CD4-positive, alpha-beta memory T cell (primary cell): ENCODE results near the gene EHD1. TPM values are rescaled to one million over a fixed set of nuclear protein-coding genes. Genes with fewer than 3 reads are reported as not detected.

Experiments used
- microRNA-seq: library from miRNA; unstranded; fragments of <30 nt; microRNA quantifications from one replicate; pipeline ENCODE4 v1.2.0, GENCODE V29; 2021; ENCODE audit warnings: borderline replicate concordance, borderline number of aligned reads, borderline microRNAs expressed, mixed read lengths
- polyA plus RNA-seq, 2 donors: library from polyadenylated mRNA; unstranded; fragments of 300-500 nt; fragmentation: Illumina TruSeq; gene quantifications; one replicate each; pipeline ENCODE4 v1.2.3, GENCODE V29; 2021
- total RNA-seq, 2 experiments: library from RNA; stranded (reverse); gene quantifications; one replicate each; pipeline ENCODE4 v1.2.3, GENCODE V29; 2021

The EHD1 gene
- total and polyA plus RNA-seq, 4 experiments from 2014 or later: 125 to 279 (median 234) TPM

Small RNAs within 50 kb of the gene (microRNA-seq; reads per million reads assigned to microRNA genes)
- gene MIR6749 (not detected), gene MIR6750 (0.72 reads per million)

Other genes starting within 250 kb of the EHD1 start
- under 1 TPM in 1 of 2 experiments, not detected in 1; 0.30 TPM for gene NRXN2, start 155.4 kb downstream of the EHD1 start, total RNA-seq
- gene NRXN2, start 155.4 kb downstream of the EHD1 start, polyA plus RNA-seq: not detected
- gene RASGRP2, start 134.5 kb downstream of the EHD1 start, total RNA-seq: 100 to 1,000 TPM; 440 to 463 TPM
- 100 to 1,000 TPM; 177 to 208 TPM for gene RASGRP2, start 134.5 kb downstream of the EHD1 start, polyA plus RNA-seq
- gene PYGM, start 118.6 kb downstream of the EHD1 start, total RNA-seq: 10 to 100 TPM; 10.7 to 11.3 TPM
- under 1 TPM in 1 of 2 donors, not detected in 1; 0.38 TPM for gene PYGM, start 118.6 kb downstream of the EHD1 start, polyA plus RNA-seq
- gene SF1, start 100.1 kb downstream of the EHD1 start, total RNA-seq: 100 to 1,000 TPM; 805 to 832 TPM
- gene SF1, start 100.1 kb downstream of the EHD1 start, polyA plus RNA-seq: 100 to 1,000 TPM in 1 of 2 donors, 10 to 100 TPM in 1; 48.3 to 158 TPM
- gene MAP4K2, start 75.4 kb downstream of the EHD1 start, total RNA-seq: 100 to 1,000 TPM; 122 to 128 TPM
- 10 to 100 TPM; 32.3 to 57.2 TPM for gene MAP4K2, start 75.4 kb downstream of the EHD1 start, polyA plus RNA-seq
- gene MEN1, start 68.1 kb downstream of the EHD1 start, total RNA-seq: 10 to 100 TPM; 41.3 to 42.7 TPM
- 10 to 100 TPM; 22.4 to 42.1 TPM for gene MEN1, start 68.1 kb downstream of the EHD1 start, polyA plus RNA-seq
- gene CDC42BPG, start 34.0 kb downstream of the EHD1 start, total RNA-seq: 1 to 10 TPM; 6.2 to 9.0 TPM
- gene CDC42BPG, start 34.0 kb downstream of the EHD1 start, polyA plus RNA-seq: under 1 TPM in 1 of 2 donors, not detected in 1; 0.62 TPM
- gene ATG2A, start 38.6 kb upstream of the EHD1 start, total RNA-seq: 10 to 100 TPM; 45.7 to 47.3 TPM
- 1 to 10 TPM; 4.1 to 6.3 TPM for gene ATG2A, start 38.6 kb upstream of the EHD1 start, polyA plus RNA-seq
- 10 to 100 TPM; 14.0 to 15.8 TPM for gene PPP2R5B, start 46.1 kb upstream of the EHD1 start, total RNA-seq
- 1 to 10 TPM; 5.6 to 8.8 TPM for gene PPP2R5B, start 46.1 kb upstream of the EHD1 start, polyA plus RNA-seq
- under 1 TPM in 1 of 2 experiments, not detected in 1; 0.47 TPM for gene GPHA2, start 57.3 kb upstream of the EHD1 start, total RNA-seq
- gene GPHA2, start 57.3 kb upstream of the EHD1 start, polyA plus RNA-seq: not detected
- gene MAJIN, start 93.5 kb upstream of the EHD1 start, total RNA-seq: under 1 TPM; 0.44 to 0.91 TPM
- gene MAJIN, start 93.5 kb upstream of the EHD1 start, polyA plus RNA-seq: not detected
- gene BATF2, start 118.3 kb upstream of the EHD1 start, total RNA-seq: under 1 TPM in 1 of 2 experiments, not detected in 1; 0.17 TPM
- not detected for gene BATF2, start 118.3 kb upstream of the EHD1 start, polyA plus RNA-seq
- 10 to 100 TPM; 30.6 to 32.3 TPM for gene ARL2, start 135.5 kb upstream of the EHD1 start, total RNA-seq
- gene ARL2, start 135.5 kb upstream of the EHD1 start, polyA plus RNA-seq: 100 to 1,000 TPM in 1 of 2 donors, 10 to 100 TPM in 1; 83.5 to 114 TPM
- 10 to 100 TPM; 24.5 to 26.7 TPM for gene SNX15, start 148.8 kb upstream of the EHD1 start, total RNA-seq
- 10 to 100 TPM; 19.8 to 23.2 TPM for gene SNX15, start 148.8 kb upstream of the EHD1 start, polyA plus RNA-seq
- 10 to 100 TPM in 1 of 2 experiments, 1 to 10 TPM in 1; 9.4 to 10.5 TPM for gene SAC3D1, start 162.6 kb upstream of the EHD1 start, total RNA-seq
- 10 to 100 TPM in 1 of 2 donors, 1 to 10 TPM in 1; 6.8 to 10.6 TPM for gene SAC3D1, start 162.6 kb upstream of the EHD1 start, polyA plus RNA-seq
- 10 to 100 TPM; 22.4 to 23.4 TPM for gene NAALADL1, start 179.9 kb upstream of the EHD1 start, total RNA-seq
- 10 to 100 TPM; 16.6 to 27.0 TPM for gene NAALADL1, start 179.9 kb upstream of the EHD1 start, polyA plus RNA-seq
- under 1 TPM; 0.41 to 0.64 TPM for gene CDCA5, start 205.4 kb upstream of the EHD1 start, total RNA-seq
- under 1 TPM in 1 of 2 donors, not detected in 1; 0.41 TPM for gene CDCA5, start 205.4 kb upstream of the EHD1 start, polyA plus RNA-seq
- gene ZFPL1, start 205.6 kb upstream of the EHD1 start, total RNA-seq: 10 to 100 TPM; 48.6 to 51.9 TPM
- gene ZFPL1, start 205.6 kb upstream of the EHD1 start, polyA plus RNA-seq: 10 to 100 TPM; 28.7 to 31.0 TPM
- gene VPS51, start 217.6 kb upstream of the EHD1 start, total RNA-seq: 100 to 1,000 TPM; 221 to 226 TPM
- 100 to 1,000 TPM in 1 of 2 donors, 10 to 100 TPM in 1; 87.0 to 113 TPM for gene VPS51, start 217.6 kb upstream of the EHD1 start, polyA plus RNA-seq
- gene TM7SF2, start 233.3 kb upstream of the EHD1 start, total RNA-seq: 10 to 100 TPM; 22.4 to 27.2 TPM
- gene TM7SF2, start 233.3 kb upstream of the EHD1 start, polyA plus RNA-seq: 10 to 100 TPM in 1 of 2 donors, 1 to 10 TPM in 1; 9.1 to 12.1 TPM
- 10 to 100 TPM; 15.9 to 16.5 TPM for gene ZNHIT2, start 239.1 kb upstream of the EHD1 start, total RNA-seq
- gene ZNHIT2, start 239.1 kb upstream of the EHD1 start, polyA plus RNA-seq: 10 to 100 TPM; 13.1 to 22.5 TPM
- gene FAU, start 243.5 kb upstream of the EHD1 start, total RNA-seq: 1,000 to 10,000 TPM; 1,571 to 1,690 TPM
- gene FAU, start 243.5 kb upstream of the EHD1 start, polyA plus RNA-seq: 1,000 to 10,000 TPM in 1 of 2 donors, 100 to 1,000 TPM in 1; 913 to 1,018 TPM
- 10 to 100 TPM; 59.6 to 60.6 TPM for gene MRPL49, start 243.7 kb upstream of the EHD1 start, total RNA-seq
- 100 to 1,000 TPM in 1 of 2 donors, 10 to 100 TPM in 1; 81.1 to 118 TPM for gene MRPL49, start 243.7 kb upstream of the EHD1 start, polyA plus RNA-seq